NB4 (cell line): Measurements from ENCODE around the gene GPR146.

Experiments
- POLR2A ChIP-seq: IDR thresholded peaks from 2 replicates; pipeline ENCODE4 v1.6.1; 2011; ENCODE audit warnings: mild to moderate bottlenecking; ENCODE audit not compliant: insufficient read length; ENCODE audit errors: extremely low read depth
- TF ChIP-seq, protein P1 (sequence below): IDR thresholded peaks from one replicate; pipeline ENCODE4 v1.5.1; 2012; ENCODE audit warnings: low read depth, low read length

DNA sequence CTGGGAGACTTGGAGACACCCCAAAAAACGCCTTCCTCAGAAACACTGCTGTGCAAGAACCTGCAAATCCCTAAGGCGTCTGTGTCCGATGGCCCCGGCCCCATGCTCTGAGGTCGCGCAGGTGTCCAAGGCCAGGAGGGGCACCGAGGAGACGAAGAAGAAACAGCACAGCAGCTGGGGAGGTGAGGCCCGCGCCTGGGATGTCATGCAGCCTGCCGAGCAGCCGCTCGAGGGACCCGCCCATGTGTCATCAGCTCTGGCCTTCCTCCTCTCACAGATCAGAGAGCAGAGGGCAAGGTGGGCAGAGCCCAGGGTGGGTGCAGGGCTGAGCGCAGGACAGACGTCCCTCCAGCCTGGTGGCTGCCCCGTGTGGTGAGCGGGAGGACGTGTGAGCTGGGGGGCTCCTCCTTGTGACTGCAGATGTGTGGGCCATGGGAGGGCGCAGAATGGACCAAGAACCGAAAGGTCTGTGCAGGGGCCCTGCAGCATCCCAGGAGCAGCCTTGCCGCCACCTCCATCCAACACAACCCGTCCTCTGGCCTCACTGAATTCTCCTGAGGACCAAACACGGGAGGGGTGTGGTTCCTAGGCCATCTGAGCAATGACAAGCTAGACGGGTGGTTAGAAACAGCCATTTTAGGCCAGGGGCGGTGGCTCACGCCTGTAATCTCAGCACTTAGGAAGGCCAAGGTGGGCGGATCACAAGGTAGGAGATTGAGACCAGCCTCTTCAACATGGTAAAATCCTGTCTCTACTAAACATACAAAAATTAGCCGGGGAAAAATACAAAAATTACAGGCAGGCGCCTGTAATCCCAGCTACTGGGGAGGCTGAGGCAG, 30.5 kb downstream of the GPR146 start:
- no peak for TF ChIP-seq POLR2A
- TF ChIP-seq, protein P1, sequence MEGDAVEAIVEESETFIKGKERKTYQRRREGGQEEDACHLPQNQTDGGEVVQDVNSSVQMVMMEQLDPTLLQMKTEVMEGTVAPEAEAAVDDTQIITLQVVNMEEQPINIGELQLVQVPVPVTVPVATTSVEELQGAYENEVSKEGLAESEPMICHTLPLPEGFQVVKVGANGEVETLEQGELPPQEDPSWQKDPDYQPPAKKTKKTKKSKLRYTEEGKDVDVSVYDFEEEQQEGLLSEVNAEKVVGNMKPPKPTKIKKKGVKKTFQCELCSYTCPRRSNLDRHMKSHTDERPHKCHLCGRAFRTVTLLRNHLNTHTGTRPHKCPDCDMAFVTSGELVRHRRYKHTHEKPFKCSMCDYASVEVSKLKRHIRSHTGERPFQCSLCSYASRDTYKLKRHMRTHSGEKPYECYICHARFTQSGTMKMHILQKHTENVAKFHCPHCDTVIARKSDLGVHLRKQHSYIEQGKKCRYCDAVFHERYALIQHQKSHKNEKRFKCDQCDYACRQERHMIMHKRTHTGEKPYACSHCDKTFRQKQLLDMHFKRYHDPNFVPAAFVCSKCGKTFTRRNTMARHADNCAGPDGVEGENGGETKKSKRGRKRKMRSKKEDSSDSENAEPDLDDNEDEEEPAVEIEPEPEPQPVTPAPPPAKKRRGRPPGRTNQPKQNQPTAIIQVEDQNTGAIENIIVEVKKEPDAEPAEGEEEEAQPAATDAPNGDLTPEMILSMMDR = no peak
